GM12878 (cell line): ENCODE results near the gene KCNS3. TPM values are rescaled to one million over a fixed set of nuclear protein-coding genes. Genes with fewer than 3 reads are reported as not detected.

Source experiments
- ATAC-seq: fragments of 200-7000 bp; cut with Tn5 transposase; 3 replicates; pipeline ENCODE4 v1.9.1; 2020; ENCODE audit warnings: mild to moderate bottlenecking, moderate library complexity
- BruUV-seq: library from RNA; stranded (reverse); fragments of 400-500 nt; replicated peaks from 2 replicates; lab custom pipeline; 2021; lab: Mats Ljungman, UMichigan
- CTCF ChIA-PET: fragments of 300-600 bp; sonication (Branson Sonifier 250); formaldehyde crosslinking; extraction: SDS; loops from one replicate; lab custom pipeline; 2021; ENCODE audit warnings: inconsistent platforms; lab: Yijun Ruan, JAX
- POLR2A ChIA-PET: fragments of 350-600 bp; formaldehyde crosslinking; extraction: SDS; loops from one replicate; lab custom pipeline; 2021; ENCODE audit warnings: inconsistent platforms; lab: Charles Lee
- RAD21 ChIA-PET: fragments of 300-600 bp; sonication (Branson Sonifier 250); formaldehyde crosslinking; loops from one replicate; lab custom pipeline; 2023; ENCODE audit warnings: antibody characterized with exemption; ENCODE audit not compliant: unreplicated experiment; lab: Charles Lee
- SMC1A ChIA-PET: fragments of 300-600 bp; sonication (Branson Sonifier 250); formaldehyde crosslinking; loops from one replicate; lab custom pipeline; 2023; ENCODE audit not compliant: unreplicated experiment, uncharacterized antibody; lab: Charles Lee
- DNase-seq: peaks from one replicate; pipeline ENCODE4 v3.0.0-alpha.2; 2011; ENCODE audit warnings: low read depth, low spot score
- FAIRE-seq: peaks from 3 replicates; lab custom pipeline; 2011; peaks lifted over from hg19 to GRCh38; lab: Jason Lieb, UNC
- H2AFZ ChIP-seq: 2 replicates; pipeline ENCODE4 v1.6.0; 2011; ENCODE audit warnings: low read depth, low read length, control low read depth; ENCODE audit not compliant: control insufficient read depth
- H3K27ac ChIP-seq: 2 replicates; pipeline ENCODE4 v1.5.1; 2011; ENCODE audit warnings: control low read depth; ENCODE audit not compliant: control insufficient read depth, insufficient read depth
- H3K27me3 ChIP-seq, 2 experiments: replicated peaks in 1 of 2; 2 replicates each; pipeline versions ENCODE4 v1.6.0 to v1.6.1; 2011; ENCODE audit warnings: low read length in 1 of 2; ENCODE audit not compliant: control insufficient read depth in 2 of 2, insufficient read depth in 2 of 2
- H3K36me3 ChIP-seq, 2 experiments: 2 replicates each; pipeline ENCODE4 v1.5.1; 2011; ENCODE audit warnings: low read length in 1 of 2; ENCODE audit not compliant: control insufficient read depth in 2 of 2, insufficient read depth in 2 of 2
- H3K4me1 ChIP-seq: 2 replicates; pipeline ENCODE4 v1.6.1; 2011; ENCODE audit warnings: mild to moderate bottlenecking, low read length, moderate library complexity, mixed read lengths; ENCODE audit not compliant: control insufficient read depth, insufficient read depth
- H3K4me2 ChIP-seq: 2 replicates; pipeline ENCODE4 v1.6.0; 2011; ENCODE audit warnings: control low read depth; ENCODE audit not compliant: control insufficient read depth, insufficient read depth
- H3K4me3 ChIP-seq: fragments of 200-600 bp; sonication (generic); 2 replicates; pipeline ENCODE4 v1.5.1; 2016
- H3K79me2 ChIP-seq: 2 replicates; pipeline ENCODE4 v1.6.0; 2011; ENCODE audit warnings: low read length; ENCODE audit not compliant: control insufficient read depth, insufficient read depth
- H3K9ac ChIP-seq: 2 replicates; pipeline ENCODE4 v1.8.0; 2011; ENCODE audit warnings: low read length, control low read depth, mixed read lengths; ENCODE audit not compliant: control insufficient read depth, insufficient read depth
- H3K9me3 ChIP-seq: replicated peaks from 3 replicates; pipeline ENCODE4 v1.5.1; 2011; ENCODE audit warnings: mild to moderate bottlenecking, low read length; ENCODE audit not compliant: control insufficient read depth, insufficient read depth
- H4K20me1 ChIP-seq: 2 replicates; pipeline ENCODE4 v1.6.0; 2011; ENCODE audit not compliant: control insufficient read depth, insufficient read depth
- EED ChIP-seq: sonication (generic); IDR thresholded peaks from 2 replicates; pipeline ENCODE4 v1.6.1; 2016; ENCODE audit warnings: antibody characterized with exemption, low read depth
- NFXL1 ChIP-seq: fragments of 450-650 bp; IDR thresholded peaks from 2 replicates; pipeline ENCODE4 v1.6.1; 2017; ENCODE audit warnings: antibody characterized with exemption, mild to moderate bottlenecking, borderline replicate concordance
- SP1 ChIP-seq: IDR thresholded peaks from one replicate; pipeline ENCODE4 v1.6.1; 2011; ENCODE audit warnings: low read depth, low read length
- SUPT20H ChIP-seq: IDR thresholded peaks from 2 replicates; pipeline ENCODE4 v1.6.1; 2011; ENCODE audit warnings: low read depth, mild to moderate bottlenecking, low read length, moderate library complexity, borderline replicate concordance; ENCODE audit not compliant: control insufficient read depth
- TAF1 ChIP-seq: IDR thresholded peaks from 2 replicates; pipeline ENCODE4 v1.6.1; 2011; ENCODE audit warnings: mild to moderate bottlenecking, low read depth, low read length, borderline replicate concordance
- TBL1XR1 ChIP-seq: IDR thresholded peaks from 2 replicates; pipeline ENCODE4 v1.6.1; 2012; ENCODE audit warnings: low read depth, low read length, improper control_type of control experiment
- WGBS: methylation state at CpG from one replicate; pipeline ENCODE4 v1.1.6; 2016; ENCODE audit warnings: low lambda C conversion rate; ENCODE audit not compliant: insufficient replicate concordance, insufficient coverage; ENCODE audit errors: missing lambda C conversion rate; 5-methylcytosine and 5-hydroxymethylcytosine counted together
- in situ Hi-C: fragments of 300-500 bp; cut with MboI; formaldehyde crosslinking; loops from 9 replicates; pipeline ENCODE4 v1.14.3; 2018; ENCODE audit warnings: mixed read lengths
- intact Hi-C: fragments of 100-400 bp; cut with micrococcal nuclease; formaldehyde crosslinking; loops from one replicate; pipeline ENCODE4 v1.14.2; 2022; ENCODE audit not compliant: unreplicated experiment
- polyA plus RNA-seq, 11 experiments: library from polyadenylated mRNA; depleted of rRNA in 4 of 11; unstranded in 6 of 11; stranded (reverse) in 5 of 11; fragments of >200 nt; fragmentation: Nextera tagmentation in 4 of 11; fragmentation: Illumina TruSeq in 1 of 11; extraction: Ambion mirVana in 4 of 11; extraction: Trizol in 1 of 11; gene quantifications; 1 replicate in 1 of 11; 2 replicates in 10 of 11; pipeline versions ENCODE4 v1.2.1 to v1.2.3, GENCODE V29; 2011 to 2016; ENCODE audit warnings: inconsistent platforms in 2 of 11, missing spikeins in 2 of 11, low read depth in 1 of 11
- total RNA-seq, 4 experiments: library from RNA; depleted of rRNA in 3 of 4; stranded (reverse); fragments of >200 nt in 3 of 4; fragmentation: Illumina TruSeq in 1 of 4; extraction: Trizol in 1 of 4; gene quantifications; 2 replicates each; pipeline versions ENCODE4 v1.2.1 to v1.2.3, GENCODE V29; 2013 to 2021
- TF ChIP-seq, protein P1 (sequence below): IDR thresholded peaks from 2 replicates; pipeline ENCODE4 v1.6.1; 2012; ENCODE audit warnings: mild to moderate bottlenecking, low read depth, low read length

KCNS3 gene
- total and polyA plus RNA-seq, 10 of the 15 experiments (the other 5 are each of a cell fraction or from before 2014, with no cell fraction given) = not detected

DNA sequence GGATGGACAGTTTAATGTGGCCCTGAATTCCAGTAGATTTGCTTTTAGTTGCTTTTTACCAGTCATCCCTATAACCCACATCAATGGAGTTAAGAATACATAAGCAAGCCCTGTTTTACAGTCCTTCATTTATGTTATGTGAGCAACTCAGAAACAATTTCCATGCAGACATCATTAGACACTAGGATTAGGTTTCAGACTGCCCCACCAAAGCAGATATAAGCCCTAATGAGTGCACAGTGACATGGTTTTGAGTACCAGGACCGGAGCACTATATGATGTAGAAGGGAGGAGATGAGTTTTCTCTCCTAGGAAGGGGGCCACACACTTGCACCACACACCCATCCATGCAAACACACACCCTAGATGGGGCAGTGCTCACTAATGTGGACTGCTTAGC lies 15.5 kb downstream of the KCNS3 start (continued):
- TF ChIP-seq, protein P1, sequence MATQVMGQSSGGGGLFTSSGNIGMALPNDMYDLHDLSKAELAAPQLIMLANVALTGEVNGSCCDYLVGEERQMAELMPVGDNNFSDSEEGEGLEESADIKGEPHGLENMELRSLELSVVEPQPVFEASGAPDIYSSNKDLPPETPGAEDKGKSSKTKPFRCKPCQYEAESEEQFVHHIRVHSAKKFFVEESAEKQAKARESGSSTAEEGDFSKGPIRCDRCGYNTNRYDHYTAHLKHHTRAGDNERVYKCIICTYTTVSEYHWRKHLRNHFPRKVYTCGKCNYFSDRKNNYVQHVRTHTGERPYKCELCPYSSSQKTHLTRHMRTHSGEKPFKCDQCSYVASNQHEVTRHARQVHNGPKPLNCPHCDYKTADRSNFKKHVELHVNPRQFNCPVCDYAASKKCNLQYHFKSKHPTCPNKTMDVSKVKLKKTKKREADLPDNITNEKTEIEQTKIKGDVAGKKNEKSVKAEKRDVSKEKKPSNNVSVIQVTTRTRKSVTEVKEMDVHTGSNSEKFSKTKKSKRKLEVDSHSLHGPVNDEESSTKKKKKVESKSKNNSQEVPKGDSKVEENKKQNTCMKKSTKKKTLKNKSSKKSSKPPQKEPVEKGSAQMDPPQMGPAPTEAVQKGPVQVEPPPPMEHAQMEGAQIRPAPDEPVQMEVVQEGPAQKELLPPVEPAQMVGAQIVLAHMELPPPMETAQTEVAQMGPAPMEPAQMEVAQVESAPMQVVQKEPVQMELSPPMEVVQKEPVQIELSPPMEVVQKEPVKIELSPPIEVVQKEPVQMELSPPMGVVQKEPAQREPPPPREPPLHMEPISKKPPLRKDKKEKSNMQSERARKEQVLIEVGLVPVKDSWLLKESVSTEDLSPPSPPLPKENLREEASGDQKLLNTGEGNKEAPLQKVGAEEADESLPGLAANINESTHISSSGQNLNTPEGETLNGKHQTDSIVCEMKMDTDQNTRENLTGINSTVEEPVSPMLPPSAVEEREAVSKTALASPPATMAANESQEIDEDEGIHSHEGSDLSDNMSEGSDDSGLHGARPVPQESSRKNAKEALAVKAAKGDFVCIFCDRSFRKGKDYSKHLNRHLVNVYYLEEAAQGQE = no peak
- TF ChIP-seq EED (no peak), SUPT20H (no peak), TBL1XR1 (no peak)
- TF ChIP-seq, all 136 proteins: peak for 0

DNA sequence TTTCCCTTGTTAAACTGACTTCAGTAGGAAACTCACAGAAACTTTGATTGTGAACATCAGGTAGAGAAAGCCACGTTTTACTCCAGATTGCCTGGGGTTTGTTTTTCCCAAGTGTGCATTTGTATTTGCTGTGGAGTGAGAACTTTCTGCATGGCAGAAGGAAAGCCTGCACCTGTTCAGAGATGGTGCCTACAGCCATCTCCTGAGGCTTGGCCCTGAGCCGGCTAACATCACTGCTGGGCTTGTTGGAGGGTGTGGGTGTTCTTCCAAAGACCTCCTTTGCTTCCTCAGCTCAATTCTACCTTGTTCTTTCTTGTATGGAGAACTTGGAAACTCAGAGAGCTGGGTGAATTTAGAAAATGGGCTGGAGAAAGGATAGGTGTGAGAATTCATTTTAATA lies 16.1 kb downstream of the KCNS3 start:
- WGBS = 0% methylated on average over 2 of the region's 2 CpGs

More for the DNA sequence above, 16.1 kb downstream of the KCNS3 start:
- POLR2A ChIA-PET = no interaction called here
- Histone ChIP-seq H3K27ac (no peak overlapping the region), H2AFZ (no peak overlapping the region), H3K4me2 (no peak overlapping the region), H3K27me3 (peaks cover 0 to 2% of the 10 kb centered on the region in 2 experiments; a peak in 1 of 4 replicates), H3K4me1 (no peaks in the 10 kb centered on the region), H3K9me3 (no peaks in the 10 kb centered on the region), H3K79me2 (no peaks in the 10 kb centered on the region), H3K4me3 (no peak overlapping the region), H3K36me3 (no peaks in the 10 kb centered on the region), H4K20me1 (no peaks in the 10 kb centered on the region), H3K9ac (no peak overlapping the region)
- SMC1A ChIA-PET = no interaction called here
- BruUV-seq = no TSS peak
- RAD21 ChIA-PET = no interaction called here
- in situ Hi-C loops = no loop called here
- CTCF ChIA-PET = no interaction called here
- ATAC-seq (no peak), FAIRE-seq (no peak), DNase-seq (no peak)
- intact Hi-C loops = no loop called here
- TF ChIP-seq TAF1 (no peak), NFXL1 (no peak), SP1 (no peak)
